Transverse colon (tissue), 3 donors: ENCODE data around the gene SLC38A1.
"Not testable (repeated sequence)": the region's sequence is repeated elsewhere in the genome, so short reads cannot be mapped to it uniquely, and the experiment has no call there.

Experiments used
- CTCF ChIP-seq, 5 experiments: fragments of 200-600 bp in 3 of 5; fragments of 450-650 bp in 2 of 5; sonication (generic) in 3 of 5; IDR thresholded peaks; 1 replicate in 2 of 5; 2 replicates in 3 of 5; pipeline ENCODE4 v1.5.1; 2016 to 2017; ENCODE audit warnings: antibody characterized with exemption in 5 of 5, inconsistent platforms in 3 of 5, mild to moderate bottlenecking in 2 of 5, moderate library complexity in 1 of 5
- POLR2A ChIP-seq: fragments of 450-650 bp; IDR thresholded peaks from one replicate; pipeline ENCODE4 v1.6.1; 2016; ENCODE audit warnings: antibody characterized with exemption, mild to moderate bottlenecking, moderate library complexity

- not testable (repeated sequence) for TF ChIP-seq POLR2A; CTCF (IDR thresholded peaks at IDR 0.05)
Observed at GRCh38 chr12:46291953-46292352, 23.1 kb upstream of the SLC38A1 start.
